GM13976 (cell line): ENCODE data around the gene LMF1.

Experiments
- DNase-seq: peaks from one replicate; pipeline ENCODE4 v3.0.0; 2012; ENCODE audit warnings: low spot score
- CTCF ChIP-seq: IDR thresholded peaks from 2 replicates; pipeline ENCODE4 v1.5.1; 2012; ENCODE audit warnings: borderline replicate concordance, mild to moderate bottlenecking; ENCODE audit not compliant: insufficient read depth; ENCODE audit errors: extremely low read depth, missing control alignments, control extremely low read depth
- in situ Hi-C: fragments of 300-500 bp; cut with MboI; formaldehyde crosslinking; loops from one replicate; pipeline ENCODE4 v1.12.0; 2022; ENCODE audit warnings: low sequenced_read_pairs, mixed read lengths, inconsistent platforms; ENCODE audit not compliant: unreplicated experiment

LMF1 gene

DNA sequence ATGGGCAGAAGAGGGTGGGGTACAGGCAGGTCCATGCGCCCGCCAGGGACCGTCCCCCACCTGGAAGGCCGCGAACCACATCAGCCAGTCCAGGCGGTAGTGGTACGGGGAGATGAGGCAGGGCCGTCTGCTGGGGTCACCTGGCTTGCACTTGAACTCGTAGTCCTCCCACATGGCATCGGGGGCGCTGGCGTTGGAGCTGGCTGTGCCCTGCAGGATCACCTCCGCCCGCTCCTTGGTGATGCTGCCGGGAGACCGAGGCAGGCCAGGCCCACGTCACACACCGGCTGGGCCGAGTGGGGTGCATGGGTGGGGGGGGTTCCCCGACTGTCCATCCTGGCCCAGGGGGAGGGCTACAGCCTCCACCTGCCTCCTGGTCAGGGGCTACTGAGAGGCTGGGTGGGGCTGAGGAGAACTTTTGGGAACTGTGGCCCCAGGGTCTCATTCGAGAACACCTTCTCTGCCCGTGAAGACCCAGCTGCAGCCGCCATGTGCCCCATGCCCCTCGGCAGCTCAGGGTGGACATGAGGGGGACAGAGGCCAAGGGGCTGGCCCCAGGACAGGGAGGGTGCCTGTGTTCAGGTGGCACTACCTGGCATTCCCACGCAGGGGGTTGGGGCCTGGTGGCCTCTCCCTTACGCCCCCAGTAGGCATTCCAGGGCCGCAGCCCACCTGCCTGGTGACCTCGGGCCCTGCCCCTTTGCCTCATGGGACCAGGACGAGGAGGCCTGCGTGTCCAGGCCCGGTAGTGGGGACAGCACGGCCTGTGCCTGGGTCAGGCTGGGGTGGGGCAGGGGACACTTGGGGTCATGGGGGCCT is 100.8 kb downstream of the LMF1 start:
- in situ Hi-C loops, result no loop called here
- no peak for TF ChIP-seq CTCF
- no peak for DNase-seq

- in situ Hi-C loops, result no loop called here
- no peak for TF ChIP-seq CTCF
- DNase-seq, result no peak
These were observed 101.7 kb downstream of the LMF1 start for GRCh38 chr16:868846-869822.

GRCh38 chr16:868386-868755 is 102.4 kb downstream of the LMF1 start:
- in situ Hi-C loops, result no loop called here
- DNase-seq, result no peak
- TF ChIP-seq CTCF, result no peak

DNA sequence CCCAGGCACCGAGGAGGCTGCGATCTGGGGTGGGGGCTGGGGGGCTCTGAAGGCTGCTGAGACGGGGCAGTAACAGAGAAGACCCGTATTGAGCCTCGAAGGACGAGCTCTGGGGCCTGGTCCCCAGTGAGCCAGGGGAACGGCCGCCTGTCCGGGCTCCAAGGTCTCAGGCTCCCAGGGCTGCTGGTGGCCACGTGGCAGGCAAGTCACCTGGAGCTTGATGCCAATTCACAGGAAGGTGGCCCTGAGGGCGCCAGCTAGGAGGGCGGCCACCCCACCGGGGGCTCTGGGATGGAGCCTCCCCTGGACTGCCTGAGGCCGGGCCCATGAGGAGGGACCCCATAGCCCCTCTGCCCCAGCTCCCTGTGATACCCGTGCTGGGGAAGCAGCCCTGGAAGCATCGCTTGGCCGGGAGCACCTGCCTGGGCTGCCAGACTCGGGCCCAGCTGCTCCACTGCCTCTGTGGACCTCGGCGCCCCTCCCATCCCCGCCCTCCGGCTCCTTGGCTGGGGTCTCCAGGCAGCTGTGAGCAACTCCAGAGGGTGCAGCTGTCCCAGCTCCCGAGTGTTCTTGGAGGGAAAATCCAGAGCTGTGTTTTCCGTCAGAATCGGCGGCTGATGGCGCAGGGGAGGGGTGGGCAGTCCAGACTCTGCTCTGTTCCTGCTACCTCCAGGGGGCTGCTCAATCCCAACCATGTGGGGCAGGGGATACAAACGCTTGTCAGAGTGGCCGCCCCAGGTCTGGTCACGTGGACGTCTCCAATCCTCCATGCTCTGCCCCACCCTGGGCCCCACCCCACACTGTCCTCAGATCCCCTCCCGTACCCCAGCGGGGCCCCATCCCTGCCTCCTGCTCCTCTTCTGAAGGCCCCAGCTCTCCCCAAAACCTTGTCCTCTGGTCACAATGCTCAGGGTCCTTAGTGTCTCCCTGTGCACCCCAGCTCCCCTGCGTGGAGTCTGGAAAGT is 103.1 kb downstream of the LMF1 start:
- no peak for TF ChIP-seq CTCF
- in situ Hi-C loops, result no loop called here
- DNase-seq, result no peak

GRCh38 chr16:866252-866896 is 104.4 kb downstream of the LMF1 start:
- no peak for TF ChIP-seq CTCF
- in situ Hi-C loops, result no loop called here
- DNase-seq, result no peak

GRCh38 chr16:865026-865425 is 105.8 kb downstream of the LMF1 start:
- TF ChIP-seq CTCF, result no peak
- in situ Hi-C loops, result no loop called here
- no peak for DNase-seq
